NCI-H128 (cell line): ENCODE results near the gene CASP10.

Experiments
- DNase-seq: peaks from one replicate; lab custom pipeline; 2025; ENCODE audit not compliant: unreplicated experiment; lab: John Stamatoyannopoulos, UW

Gene CASP10

DNA sequence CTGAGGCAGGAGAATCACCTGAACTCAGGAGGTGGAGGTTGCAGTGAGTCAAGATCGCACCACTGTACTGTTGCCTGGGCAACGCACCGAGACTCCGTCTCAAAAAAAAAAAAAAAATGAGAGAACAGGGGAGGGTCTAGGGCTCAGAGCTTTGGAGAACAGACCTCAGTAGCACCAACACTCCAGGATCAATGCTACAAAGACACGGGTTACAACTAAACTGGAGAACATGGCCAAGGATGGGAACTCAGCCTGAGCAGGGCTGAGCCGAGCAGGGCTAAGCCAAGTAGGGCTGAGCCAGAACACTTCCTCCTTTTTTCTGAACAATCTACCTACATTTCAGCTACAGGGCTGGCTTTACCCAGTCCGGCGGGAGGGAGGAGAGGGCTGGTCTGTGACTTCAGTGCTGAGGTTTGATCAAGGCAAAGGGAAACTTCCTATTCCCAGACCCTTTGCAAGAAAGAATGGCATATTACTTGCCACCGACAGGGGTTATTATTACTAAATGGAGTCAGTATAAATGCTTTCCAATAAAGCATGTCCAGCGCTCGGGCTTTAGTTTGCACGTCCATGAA is 74.5 kb downstream of the CASP10 start:
- DNase-seq: no peak

GRCh38 chr2:201257956-201258665 is 75.2 kb downstream of the CASP10 start:
- DNase-seq: no peak

GRCh38 chr2:201258666-201259615 is 76.0 kb downstream of the CASP10 start:
- DNase-seq: no peak

DNA sequence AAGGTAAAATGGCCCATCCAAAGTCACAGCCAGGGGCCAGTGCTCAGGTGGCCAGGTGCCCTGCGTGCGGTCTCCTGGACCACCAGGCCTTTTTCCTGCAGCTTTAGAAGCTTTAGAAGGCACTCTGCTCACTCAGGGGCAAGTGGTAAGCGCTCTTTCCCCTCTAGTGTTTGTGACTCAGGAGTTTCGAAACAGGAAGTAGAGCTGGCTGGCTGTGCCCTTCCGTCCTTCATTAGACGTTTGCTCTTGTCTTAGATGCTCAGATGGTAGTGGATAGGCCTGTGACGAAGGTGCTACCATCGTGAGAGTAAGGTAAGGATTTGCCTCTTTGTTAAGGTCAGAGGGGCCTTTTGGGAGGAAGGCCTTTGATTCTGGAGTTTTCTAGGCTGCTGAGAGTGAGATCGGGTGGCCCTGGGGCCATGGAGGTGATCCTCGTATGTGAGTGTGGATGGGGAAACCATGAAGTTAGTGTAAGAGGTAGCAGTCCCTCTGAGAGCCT is 77.4 kb downstream of the CASP10 start, which contains the start of gene CASP8:
Gene CASP8 (plus strand): TSS at position 235 of the 499 bp plus-strand sequence. CDS start 5,951 bp downstream, outside the sequence.
- no peak for DNase-seq

- no peak for DNase-seq
These were observed 78.5 kb downstream of the CASP10 start for GRCh38 chr2:201261471-201261870.

DNA sequence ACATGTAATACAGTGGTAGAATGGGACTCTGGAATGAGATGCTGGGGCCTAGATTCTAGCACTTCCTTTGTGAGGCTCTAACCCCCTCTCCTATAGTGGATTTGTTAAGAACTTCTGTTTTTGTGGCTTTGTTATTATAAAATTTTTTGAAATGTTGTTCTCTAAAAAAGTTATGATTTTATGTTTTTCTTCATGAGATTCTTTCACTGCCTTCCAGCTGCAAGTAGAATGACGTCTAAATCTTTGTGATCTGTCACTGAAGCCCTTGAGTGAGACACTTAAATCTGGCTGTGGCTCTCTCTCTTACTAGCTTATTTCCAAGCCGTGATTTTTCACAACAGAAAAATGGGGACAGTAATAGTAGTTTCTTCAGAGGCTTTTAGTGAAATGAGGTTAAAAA is 79.0 kb downstream of the CASP10 start:
- no peak for DNase-seq

- no peak for DNase-seq
These were observed 79.8 kb downstream of the CASP10 start for GRCh38 chr2:201262718-201263117.

GRCh38 chr2:201263779-201264178 is 80.8 kb downstream of the CASP10 start:
- DNase-seq: no peak

DNA sequence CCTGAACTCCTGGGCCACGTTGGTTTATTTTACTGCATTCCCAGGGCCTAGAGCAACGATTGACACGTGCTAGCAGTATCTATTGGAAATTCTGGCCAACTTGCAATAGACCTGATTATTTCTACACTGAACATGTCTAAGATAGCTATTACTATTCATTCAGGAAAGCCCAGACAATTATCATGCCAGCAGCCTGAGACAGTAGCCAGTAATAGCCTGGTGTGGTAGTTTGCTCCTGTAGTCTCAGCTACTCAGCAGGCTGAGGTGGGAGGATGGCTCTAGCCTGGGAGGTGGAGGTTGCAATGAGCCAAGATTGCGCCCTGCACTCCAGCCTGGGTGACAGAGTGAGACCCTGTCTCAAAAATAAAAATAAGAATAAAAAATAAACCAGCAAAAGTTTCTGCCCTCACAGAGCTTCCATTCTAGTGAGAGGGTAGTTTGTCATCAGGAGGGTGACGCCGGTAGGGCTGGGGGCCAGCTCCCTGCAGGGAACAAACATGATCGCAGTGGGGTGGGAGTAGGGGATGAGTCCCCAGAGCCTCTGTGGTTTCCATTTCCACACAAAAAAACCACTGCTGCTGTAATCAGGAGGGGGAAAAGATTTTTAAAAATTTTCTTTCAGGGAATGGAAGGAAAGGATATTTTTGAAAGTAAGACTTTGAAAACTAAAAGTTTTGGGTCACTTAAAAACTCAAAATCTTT is 81.7 kb downstream of the CASP10 start:
- no peak for DNase-seq

DNA sequence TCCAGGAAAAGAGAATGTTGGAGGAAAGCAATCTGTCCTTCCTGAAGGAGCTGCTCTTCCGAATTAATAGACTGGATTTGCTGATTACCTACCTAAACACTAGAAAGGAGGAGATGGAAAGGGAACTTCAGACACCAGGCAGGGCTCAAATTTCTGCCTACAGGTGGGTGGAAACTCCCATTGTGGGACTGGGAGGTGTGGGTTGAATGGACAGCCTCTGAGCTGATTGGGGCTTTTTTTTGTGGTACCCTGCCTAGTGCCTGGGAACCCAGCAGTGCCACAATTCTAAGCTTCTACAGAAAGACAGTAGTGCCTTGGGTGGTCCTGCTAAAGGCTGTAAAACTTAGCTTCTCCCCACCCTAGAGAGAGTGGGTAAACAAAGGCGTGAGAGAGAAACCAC is 83.7 kb downstream of the CASP10 start:
- no peak for DNase-seq

DNA sequence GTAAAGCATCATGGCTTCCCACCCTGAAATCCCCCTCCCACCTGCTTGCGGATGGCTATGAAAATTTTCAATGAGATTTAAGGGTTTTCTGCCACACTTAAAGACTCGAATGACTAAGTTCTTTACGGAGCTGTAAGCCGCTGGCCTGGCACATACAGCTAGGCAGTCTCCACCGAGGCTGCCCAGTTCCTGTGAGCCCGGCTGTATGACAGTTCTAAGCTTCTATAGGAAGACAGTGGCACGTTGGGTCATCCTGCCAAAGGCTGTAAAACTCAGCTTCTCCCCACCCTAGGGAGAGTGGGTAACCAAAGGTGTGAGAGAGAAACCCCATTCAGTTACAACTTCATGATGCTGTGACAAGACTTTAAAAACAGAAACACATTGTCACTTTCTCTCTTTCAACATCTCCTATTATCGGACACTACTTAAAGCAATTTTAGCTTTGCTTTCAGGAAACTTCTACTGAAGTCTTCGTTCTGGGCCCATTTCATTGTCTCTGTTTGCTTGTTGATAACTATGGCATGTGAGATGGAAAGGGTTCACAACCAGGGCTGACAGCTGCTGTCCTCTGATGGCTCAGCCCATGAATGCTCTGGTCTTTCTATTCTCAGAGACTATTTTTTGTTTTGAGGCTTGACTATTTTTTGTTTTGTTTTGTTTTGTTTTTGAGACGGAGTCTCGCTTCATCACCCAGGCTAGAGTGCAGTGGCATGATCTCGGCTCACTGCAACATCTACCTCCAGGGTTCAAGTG is 84.5 kb downstream of the CASP10 start:
- DNase-seq: no peak

- no peak for DNase-seq
These were observed 86.8 kb downstream of the CASP10 start for GRCh38 chr2:201269764-201270163.

GRCh38 chr2:201270293-201271001 is 87.5 kb downstream of the CASP10 start:
- DNase-seq: no peak

GRCh38 chr2:201271917-201272316 is 89.0 kb downstream of the CASP10 start:
- no peak for DNase-seq

GRCh38 chr2:201273330-201273983 is 90.5 kb downstream of the CASP10 start:
- DNase-seq: no peak

DNA sequence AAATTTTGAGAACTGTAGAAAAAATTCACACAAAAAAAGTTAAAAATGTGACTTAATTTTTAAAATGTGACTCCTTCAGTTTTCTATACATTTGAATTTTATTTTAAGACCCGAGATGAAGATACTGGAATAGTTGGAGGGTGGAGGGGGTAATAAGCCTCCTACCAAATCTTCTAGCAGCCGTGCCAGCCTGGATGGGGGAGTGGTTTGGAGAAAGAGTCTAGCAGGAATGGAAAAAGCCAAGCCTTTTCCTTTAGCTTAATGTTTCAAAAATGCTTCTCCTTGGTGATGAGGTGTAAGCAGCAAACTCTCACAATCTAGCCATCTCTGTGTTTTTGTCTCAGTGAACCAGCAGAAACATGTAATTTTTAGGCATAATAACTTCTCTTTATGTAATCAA is 92.1 kb downstream of the CASP10 start:
- no peak for DNase-seq

DNA sequence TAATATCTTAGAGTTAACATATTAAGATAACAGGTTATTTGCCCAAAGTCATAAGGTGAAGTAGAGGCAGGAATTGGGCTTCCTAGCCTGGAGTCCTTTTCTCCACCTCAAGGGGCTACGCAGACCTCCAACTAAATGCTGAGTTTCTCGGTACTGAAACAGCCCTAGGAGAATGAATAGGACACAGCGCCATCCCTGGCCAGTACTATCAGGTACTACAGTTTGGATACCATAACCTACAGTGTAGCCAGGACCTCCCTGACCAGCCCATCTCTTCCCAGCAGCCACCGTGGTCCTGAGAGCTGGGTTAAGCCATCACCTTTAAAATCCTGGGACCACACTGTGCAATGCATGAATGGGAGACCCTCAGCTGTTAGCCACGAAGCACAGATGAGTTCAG is 93.0 kb downstream of the CASP10 start:
- DNase-seq: no peak

DNA sequence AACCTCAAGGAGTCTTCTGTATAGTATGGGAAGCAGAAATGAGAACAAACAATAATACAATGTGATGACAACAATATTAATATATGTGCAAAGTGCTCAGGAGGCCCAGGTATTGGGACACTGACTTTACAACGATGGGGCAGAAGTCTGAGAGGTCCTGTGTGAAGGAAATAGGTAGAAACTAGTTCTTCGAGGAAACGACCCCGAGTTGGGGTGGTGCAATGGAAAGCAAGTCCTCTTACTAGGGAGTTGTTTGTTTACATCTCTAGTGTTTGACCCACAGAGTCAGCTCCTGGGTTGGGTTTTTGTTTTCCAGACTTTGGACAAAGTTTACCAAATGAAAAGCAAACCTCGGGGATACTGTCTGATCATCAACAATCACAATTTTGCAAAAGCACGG is 93.6 kb downstream of the CASP10 start:
- no peak for DNase-seq
